DMS 273 (cell line): ENCODE data around the gene SULT1C3.
A peak's percentile ranks its signal among the peaks of the same experiment; 100 is the strongest.
"Not testable (repeated sequence)": the region's sequence is repeated elsewhere in the genome, so short reads cannot be mapped to it uniquely, and the experiment has no call there.

Source experiments
- DNase-seq: peaks from one replicate; lab custom pipeline; 2025; ENCODE audit not compliant: unreplicated experiment; lab: John Stamatoyannopoulos, UW

Gene SULT1C3

GRCh38 chr2:108244667-108245414 lies 5.1 kb downstream of the SULT1C3 start:
- no peak for DNase-seq

GRCh38 chr2:108253106-108253505 lies 13.3 kb downstream of the SULT1C3 start:
- no peak for DNase-seq

DNA sequence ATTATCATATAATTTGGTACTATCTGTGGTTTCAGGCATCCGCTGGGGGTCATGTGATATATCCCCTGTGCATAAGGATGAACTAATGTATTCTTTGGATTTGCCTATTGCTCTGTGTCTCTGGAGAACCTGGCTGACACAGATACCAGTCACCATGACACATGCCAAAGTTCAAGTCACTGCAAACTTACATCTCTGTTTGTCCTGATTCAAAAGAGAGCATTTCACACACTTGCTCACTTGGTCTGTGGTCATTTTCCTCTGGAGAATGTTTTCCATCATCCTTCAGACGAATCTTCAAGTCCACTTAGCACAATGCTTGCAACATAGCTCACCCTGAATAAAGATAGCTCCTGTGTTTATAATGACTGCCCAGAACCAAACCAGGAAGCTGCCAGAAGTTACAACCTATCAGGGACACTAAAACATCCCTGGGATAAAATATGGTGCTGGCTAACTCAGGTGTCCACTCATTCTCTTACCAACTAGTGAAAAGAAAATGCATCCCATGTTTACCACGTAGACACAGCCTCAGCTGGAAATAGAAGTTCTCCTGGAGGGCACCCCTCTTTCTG lies 18.1 kb downstream of the SULT1C3 start:
- no peak for DNase-seq

DNA sequence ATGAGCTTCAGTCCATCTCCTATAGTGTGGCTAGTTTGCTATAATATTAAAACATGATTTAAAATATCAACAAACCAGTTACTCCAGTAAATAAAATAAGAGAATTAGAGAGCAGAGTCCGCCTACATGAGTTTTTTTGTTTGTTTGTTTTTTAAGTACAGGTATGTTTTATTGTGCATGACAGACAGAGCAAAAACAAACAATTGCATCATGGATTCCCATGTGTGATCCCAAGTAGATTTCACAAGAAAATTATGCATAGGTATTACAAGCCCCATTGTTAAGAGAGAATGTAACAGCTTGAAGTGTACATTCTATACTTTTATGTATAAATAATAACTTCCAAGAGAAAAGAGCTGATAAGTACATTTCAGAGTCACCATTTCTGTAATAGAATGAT lies 21.0 kb downstream of the SULT1C3 start:
- no peak for DNase-seq

DNA sequence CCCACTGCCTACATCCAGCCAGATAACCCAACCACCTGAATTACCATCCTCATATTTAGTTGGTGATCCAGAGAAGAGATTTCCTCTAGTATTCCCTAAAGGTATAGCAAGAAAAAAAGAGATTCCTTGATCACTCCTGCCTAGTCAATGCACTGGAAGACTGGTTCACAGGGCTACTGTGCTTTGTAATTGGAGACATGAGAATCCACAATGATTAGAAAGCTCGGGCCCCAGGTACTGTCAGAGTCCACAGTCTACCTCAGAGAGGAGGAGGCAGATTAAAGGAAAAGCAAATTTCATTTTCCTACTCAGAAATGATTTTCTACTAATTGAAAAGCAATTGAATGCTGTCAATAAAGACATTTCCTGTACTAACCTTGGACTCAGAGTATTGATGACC lies 22.3 kb downstream of the SULT1C3 start:
- no peak for DNase-seq

DNA sequence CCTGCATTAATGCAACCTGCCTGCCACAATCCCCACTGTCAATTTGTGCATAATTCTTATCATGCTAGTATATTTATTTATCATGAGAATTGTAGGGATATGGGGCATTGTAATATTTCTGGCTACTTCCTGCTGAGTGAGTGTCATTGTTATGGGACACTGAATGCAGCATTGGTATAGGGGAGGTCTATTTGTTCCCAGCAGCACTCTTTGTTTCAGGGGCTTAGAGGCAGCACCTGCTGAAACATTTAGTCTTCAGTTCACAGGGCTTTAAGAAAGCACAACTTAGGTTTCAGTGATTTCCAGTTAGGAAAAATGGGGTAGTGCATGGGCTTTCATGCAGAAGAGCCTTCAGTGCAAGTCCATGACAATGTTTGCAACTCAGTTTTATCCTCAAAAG lies 23.6 kb downstream of the SULT1C3 start:
- DNase-seq: no peak

GRCh38 chr2:108266218-108266617 lies 26.4 kb downstream of the SULT1C3 start:
- DNase-seq: no peak

- no peak for DNase-seq
These were observed 27.3 kb downstream of the SULT1C3 start for GRCh38 chr2:108267101-108267500.

DNA sequence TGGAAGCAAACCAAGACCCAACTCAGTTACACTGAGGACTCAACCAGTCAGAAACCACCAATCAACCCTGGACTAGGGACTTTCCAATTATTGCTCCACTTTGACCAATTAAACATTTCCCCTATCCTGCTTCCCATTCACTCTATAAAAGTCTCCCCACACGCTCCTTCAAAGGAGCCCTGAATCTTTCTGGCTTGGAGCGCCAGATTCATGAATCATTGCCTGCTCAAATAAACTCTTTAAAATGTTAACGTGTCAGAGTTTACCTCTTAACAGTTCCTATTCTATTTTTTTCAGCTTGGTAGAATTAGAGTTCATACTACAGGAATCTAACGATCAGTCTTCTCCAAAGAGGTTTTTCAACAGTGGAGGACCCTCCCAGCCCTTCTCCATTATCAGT lies 28.2 kb downstream of the SULT1C3 start:
- DNase-seq: no peak

DNA sequence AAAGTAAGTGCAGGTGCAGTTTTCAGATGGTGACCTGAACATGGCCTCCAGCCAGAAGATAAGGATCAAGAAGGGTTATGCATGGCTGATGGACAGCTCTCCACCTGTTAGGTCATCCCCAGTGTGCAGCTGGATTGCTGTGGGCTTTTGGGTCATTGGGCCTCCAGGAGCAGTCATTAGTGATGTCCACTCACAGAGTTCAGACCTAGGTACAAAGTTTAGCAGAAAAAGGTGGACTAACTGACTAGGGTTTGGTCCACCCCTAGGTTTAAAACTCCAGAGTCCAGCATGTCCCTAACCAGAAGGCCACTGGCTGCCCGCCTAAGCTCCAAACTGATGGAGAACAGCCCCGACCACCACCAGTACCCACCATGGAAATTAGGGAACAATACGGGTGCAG lies 30.6 kb downstream of the SULT1C3 start:
- DNase-seq: no peak

DNA sequence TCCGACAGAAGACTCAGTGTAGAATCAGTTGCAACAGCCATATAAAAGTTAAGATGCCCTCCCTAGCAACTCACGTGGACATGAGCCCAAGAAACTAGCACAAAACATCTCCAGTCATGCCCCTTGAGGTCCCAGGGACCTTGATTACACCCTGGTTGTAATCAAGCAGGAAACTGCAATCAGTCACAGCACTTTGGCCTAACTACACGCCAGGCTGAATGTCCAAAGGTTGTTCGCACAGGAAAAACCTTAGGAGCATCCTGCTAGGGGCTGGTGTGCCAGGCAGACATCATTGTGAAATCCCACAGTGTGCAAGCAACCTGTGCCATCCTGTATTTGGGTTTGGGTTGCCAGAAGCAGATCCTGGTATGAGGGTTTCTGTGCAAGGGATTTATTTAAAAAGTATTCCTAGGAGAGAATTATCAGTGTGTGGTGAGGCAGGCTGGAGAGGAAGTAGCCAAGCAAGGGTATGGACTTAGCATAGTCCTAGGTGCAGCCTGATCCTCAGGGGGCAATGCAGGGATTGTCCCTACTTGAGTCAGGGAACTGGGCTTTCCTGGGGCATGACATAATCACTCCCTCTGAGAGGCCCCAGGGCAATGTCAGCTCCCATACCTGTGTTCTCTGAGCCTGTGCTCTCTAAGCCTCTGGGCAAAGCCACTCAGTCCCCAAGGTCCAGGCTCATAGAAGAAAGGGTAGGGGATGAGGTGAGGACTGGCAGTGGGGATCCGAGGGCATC lies 31.2 kb downstream of the SULT1C3 start:
- no peak for DNase-seq

DNA sequence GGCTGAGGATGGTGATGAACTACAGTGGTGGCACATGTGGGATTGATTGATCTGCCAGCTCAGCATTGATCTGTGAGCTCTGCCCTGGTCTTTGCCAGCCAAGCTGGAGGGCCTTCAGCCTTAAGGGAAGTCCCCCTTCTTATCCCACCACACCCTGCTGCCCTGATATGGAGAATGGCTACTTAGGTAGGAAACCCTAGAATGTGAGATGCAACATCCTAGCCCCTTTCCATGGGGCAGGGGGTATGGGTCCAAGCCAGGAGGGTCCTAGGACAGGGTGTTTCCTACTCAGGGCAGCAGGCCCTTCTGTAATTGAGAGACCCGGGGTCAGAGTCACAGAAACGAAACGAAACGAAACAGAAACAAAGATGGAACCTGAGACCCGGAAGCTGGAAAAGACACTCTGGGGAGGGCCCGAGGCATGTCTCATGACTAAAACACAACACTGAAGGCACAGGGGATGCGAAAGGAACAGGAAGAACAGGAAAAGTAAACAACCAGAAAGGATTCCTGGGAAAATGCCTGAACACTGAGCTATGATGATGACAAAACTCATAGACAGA lies 32.0 kb downstream of the SULT1C3 start:
- no peak for DNase-seq

- DNase-seq: peak; percentile 20
These were observed 38.9 kb downstream of the SULT1C3 start for GRCh38 chr2:108278631-108279030.

- no peak for DNase-seq
These were observed 39.7 kb downstream of the SULT1C3 start for GRCh38 chr2:108279468-108279867.

GRCh38 chr2:108280466-108280865 lies 40.7 kb downstream of the SULT1C3 start:
- no peak for DNase-seq

- DNase-seq: not testable (repeated sequence)
These were observed 44.8 kb downstream of the SULT1C3 start for GRCh38 chr2:108284566-108284965.

DNA sequence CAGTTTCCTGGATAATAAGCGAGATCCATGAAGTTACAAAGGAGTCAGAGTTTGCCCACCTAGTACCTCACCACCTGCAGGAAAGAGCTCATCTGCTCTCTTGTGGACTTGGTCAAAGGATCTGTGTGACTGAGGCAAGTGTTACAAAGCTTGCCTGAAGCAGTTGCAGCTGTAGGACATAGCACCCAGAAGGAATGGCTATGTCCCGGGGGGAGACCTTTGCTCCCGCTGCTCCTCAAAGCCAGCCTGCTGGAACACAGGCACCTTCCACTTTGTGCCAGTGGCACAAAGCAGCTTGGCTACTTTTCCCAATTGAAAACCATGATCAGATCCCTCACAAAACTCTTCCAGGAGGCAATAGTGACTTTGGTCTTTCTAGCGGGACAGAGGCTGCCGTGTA lies 45.8 kb downstream of the SULT1C3 start:
- no peak for DNase-seq

DNA sequence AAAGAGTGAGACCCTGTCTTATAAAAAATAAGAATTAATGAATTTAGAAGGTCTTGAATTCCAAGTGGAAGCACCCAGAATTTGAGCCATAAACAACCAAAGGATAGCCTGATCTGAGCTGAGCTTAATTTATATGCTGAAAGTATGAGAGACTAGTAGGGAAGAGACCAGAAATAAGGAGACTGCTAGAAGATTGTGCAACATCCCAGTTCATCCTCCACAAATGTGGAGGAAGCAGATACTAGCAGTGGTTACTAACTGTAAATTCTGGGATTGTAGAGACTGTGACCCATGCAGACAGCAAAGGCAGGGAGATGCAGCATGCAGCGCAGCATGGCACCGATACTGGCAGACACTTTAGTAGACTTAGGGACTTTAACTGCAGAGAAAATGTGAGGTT lies 47.4 kb downstream of the SULT1C3 start:
- DNase-seq: no peak

GRCh38 chr2:108288534-108289106 lies 48.9 kb downstream of the SULT1C3 start, which contains the start of gene SULT1C2:
TSS of gene SULT1C2 (plus strand) at chr2:108288895. CDS start at chr2:108293668, 4,773 bp downstream.
- DNase-seq: peak; percentile 33

DNA sequence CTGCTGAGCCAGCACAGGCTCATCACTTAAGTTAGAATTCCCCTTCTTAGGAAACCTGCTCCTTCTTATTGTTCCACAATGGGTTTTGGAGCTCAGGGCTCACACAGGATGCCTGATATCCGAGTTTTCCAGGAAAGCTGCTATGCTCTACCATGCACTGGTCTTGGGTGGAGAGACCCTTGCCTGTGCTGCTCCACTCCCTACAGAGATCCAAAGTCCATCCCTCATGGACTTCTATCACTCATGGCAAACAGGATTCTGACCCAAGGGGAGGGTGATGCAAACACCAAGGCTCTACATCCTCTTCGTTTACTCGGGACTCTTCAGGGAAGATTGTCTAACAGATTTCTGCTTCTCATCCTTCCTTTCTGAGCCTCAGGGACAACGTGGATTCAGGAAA lies 54.1 kb downstream of the SULT1C3 start:
- no peak for DNase-seq

GRCh38 chr2:108297436-108298141 lies 57.8 kb downstream of the SULT1C3 start:
- no peak for DNase-seq
